Activated naive CD4-positive, alpha-beta T cell treated with anti-CD3 and anti-CD28 coated beads for 36 hours (primary cell): ENCODE measurements around the gene BICC1. TPM values are rescaled to one million over a fixed set of nuclear protein-coding genes. Genes with fewer than 3 reads are reported as not detected.

ENCODE experiments used
- CTCF ChIA-PET: fragments of 350-600 bp; sonication (Branson Sonifier 250); formaldehyde crosslinking; loops from one replicate; lab custom pipeline; 2021; ENCODE audit warnings: antibody characterized with exemption; lab: Charles Lee
- DNase-seq: peaks from one replicate; pipeline ENCODE4 v3.0.0-alpha.2; 2020
- H3K27ac Mint-ChIP-seq: one replicate; pipeline ENCODE4 v1.8.0; 2021; ENCODE audit warnings: mild to moderate bottlenecking, mixed read lengths
- H3K27me3 Mint-ChIP-seq: one replicate; pipeline ENCODE4 v1.8.0; 2021; ENCODE audit warnings: low read depth, mixed read lengths
- H3K36me3 Mint-ChIP-seq: one replicate; pipeline ENCODE4 v1.8.0; 2021; ENCODE audit warnings: low read depth, mixed read lengths
- H3K4me1 Mint-ChIP-seq: one replicate; pipeline ENCODE4 v1.8.0; 2021; ENCODE audit warnings: low read depth, mixed read lengths
- H3K4me3 Mint-ChIP-seq: one replicate; pipeline ENCODE4 v1.8.0; 2021; ENCODE audit warnings: mild to moderate bottlenecking, moderate library complexity, mixed read lengths
- H3K9me3 Mint-ChIP-seq: one replicate; pipeline ENCODE4 v1.8.0; 2021; ENCODE audit warnings: mixed read lengths
- intact Hi-C: fragments of 100-400 bp; cut with micrococcal nuclease; formaldehyde crosslinking; loops from one replicate; pipeline ENCODE4 v1.15.1; 2023
- total RNA-seq, 2 experiments: library from RNA; stranded (reverse); gene quantifications; one replicate each; pipeline ENCODE4 v1.2.3, GENCODE V29; 2021

BICC1 gene
- total RNA-seq, 2 experiments from 2014 or later = not detected

DNA sequence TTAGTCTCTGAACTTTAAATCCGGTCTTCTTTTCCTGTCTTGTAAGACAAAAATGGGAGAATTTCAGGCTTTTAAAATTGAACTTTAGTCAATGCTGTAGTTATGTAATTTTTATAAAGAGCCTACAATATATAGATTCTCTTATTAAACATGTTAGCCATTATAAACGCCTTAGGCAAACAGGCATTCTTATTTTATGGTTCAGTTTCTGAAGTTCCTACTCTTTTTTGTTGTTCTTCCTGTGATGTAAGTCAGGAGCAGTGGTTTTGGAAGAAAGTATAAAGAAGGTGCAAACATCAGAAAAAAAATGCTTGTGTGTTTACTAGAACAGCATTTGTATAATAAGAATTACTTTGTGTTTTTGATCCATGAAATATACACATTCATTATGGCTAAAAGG lies 41.6 kb downstream of the BICC1 start:
- no peaks in the 10 kb centered on the region for H3K36me3 Mint-ChIP-seq
- peaks cover 3% of the 10 kb centered on the region for H3K27me3 Mint-ChIP-seq
- no peak overlapping the region for H3K27ac Mint-ChIP-seq
- intact Hi-C loops = no loop called here
- H3K9me3 Mint-ChIP-seq = peaks cover 15% of the 10 kb centered on the region
- no peak overlapping the region for H3K4me3 Mint-ChIP-seq
- no peak for DNase-seq
- CTCF ChIA-PET = no interaction called here
- H3K4me1 Mint-ChIP-seq = no peaks in the 10 kb centered on the region

DNA sequence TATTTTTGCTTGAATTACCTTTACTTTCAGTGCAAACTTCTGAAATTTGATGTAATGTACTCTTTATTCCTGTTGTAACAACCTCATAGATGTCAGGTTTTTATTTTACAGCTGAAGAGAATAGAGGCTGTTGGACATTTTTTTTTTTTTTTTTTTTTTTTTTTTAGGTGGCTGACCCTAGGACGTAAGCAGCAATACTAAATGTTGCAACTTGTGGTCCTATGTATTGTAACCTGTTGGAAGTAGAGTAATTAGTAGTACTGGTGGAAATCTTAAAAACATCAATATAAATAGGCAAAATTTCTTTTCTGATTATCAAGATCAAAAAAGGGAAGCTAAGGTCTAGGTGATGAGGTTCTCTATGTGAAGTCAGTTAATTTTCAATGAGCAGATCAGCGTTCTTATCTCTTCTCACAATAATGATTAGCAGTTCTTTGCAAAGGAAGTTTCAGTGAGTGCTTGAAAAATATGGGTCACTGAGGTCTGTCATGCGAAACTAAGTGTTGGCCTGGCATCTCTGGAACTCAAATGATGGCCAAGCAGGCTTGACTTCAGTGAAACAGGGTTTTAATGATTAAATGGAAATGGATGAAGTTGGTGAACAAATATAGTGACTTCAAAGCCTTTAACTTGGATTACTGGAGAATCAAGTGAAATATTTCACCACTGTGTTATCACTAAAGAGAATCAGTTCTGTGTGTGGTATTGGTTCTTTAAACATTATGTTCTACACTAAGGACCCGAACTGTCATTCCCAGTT lies 42.7 kb downstream of the BICC1 start:
- Mint-ChIP-seq H3K9me3 (peaks cover 18% of the 10 kb centered on the region), H3K4me1 (no peaks in the 10 kb centered on the region), H3K4me3 (no peak overlapping the region), H3K27ac (no peak overlapping the region), H3K27me3 (peaks cover 3% of the 10 kb centered on the region), H3K36me3 (no peaks in the 10 kb centered on the region)
- CTCF ChIA-PET = no interaction called here
- intact Hi-C loops = no loop called here
- no peak for DNase-seq

DNA sequence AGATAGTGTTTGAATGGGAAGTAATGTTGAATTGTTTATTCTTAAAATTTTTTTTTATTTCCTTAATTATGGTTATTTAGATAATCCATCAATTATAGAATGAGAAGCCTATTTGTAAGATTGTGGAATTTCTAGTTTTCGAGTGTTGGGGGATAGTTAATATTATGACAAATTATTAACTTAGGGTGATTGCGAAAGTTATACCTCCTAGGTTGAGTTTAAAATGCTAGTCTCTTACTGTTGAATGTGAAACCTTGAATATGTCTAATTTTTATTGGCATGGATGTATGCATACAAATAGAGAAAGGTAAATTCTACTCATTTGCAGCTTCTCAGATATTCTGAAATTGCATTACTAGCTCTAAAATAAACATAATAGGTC lies 43.2 kb downstream of the BICC1 start:
- CTCF ChIA-PET = no interaction called here
- intact Hi-C loops = no loop called here
- Mint-ChIP-seq H3K4me3 (no peak overlapping the region), H3K4me1 (no peaks in the 10 kb centered on the region), H3K36me3 (no peaks in the 10 kb centered on the region), H3K27me3 (peaks cover 3% of the 10 kb centered on the region), H3K27ac (no peak overlapping the region), H3K9me3 (peaks cover 20% of the 10 kb centered on the region)
- no peak for DNase-seq

DNA sequence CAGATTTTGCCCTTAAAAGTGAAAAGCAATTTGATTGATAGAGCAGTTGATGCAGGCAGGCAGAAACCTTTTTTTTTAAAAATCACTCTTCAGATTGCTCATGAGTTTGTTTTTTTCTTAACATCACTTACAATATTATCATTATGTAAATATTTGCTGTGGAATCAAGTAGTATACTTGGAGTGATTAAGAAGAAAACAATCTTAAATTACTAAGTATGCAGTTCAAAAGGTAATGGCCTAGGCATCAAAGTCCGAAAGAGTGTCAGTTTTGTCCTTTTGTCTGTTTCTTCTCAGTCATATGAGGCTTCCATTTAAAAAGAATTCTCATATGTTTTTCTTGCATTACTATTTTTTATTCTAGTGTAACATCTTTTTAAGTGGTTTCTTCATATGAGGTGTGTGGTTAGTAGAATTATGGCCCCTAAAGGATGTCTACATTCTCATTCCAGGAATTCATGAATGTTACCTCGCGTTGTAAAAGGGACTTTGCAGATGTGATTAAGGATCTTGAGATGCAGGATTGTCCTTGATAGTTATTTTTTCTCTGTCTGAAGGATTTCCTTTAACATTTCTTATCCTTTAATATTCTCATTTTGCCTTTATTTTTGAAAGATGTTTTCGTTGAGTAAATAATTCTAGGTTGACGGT lies 44.0 kb downstream of the BICC1 start:
- DNase-seq = no peak
- Mint-ChIP-seq H3K27me3 (peaks cover under 1% of the 10 kb centered on the region), H3K4me3 (no peak overlapping the region), H3K9me3 (peaks cover 22% of the 10 kb centered on the region), H3K27ac (no peak overlapping the region), H3K36me3 (no peaks in the 10 kb centered on the region), H3K4me1 (no peaks in the 10 kb centered on the region)
- CTCF ChIA-PET = no interaction called here
- intact Hi-C loops = no loop called here

DNA sequence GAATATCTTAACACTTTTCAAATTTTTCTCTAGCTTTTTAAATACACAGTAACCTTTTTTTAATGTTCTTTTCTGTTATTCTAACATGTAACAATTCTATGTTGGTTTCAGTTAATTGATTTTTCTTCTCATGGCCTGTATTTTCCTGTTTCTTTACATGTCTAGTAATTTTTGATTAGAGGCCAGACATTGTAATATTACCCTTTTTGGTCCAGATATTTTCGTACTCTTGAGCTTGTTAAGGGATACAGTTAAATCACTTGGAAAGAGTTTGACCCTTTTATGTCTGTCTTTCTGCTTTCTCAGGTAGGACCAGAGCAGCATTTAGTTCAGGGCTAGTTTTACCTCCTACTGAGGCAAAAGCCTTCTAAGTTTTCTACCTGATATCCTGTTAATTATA lies 45.0 kb downstream of the BICC1 start:
- CTCF ChIA-PET = no interaction called here
- no peak overlapping the region for H3K4me3 Mint-ChIP-seq
- H3K9me3 Mint-ChIP-seq = peaks cover 30% of the 10 kb centered on the region
- intact Hi-C loops = no loop called here
- no peak for DNase-seq
- H3K27me3 Mint-ChIP-seq = no peaks in the 10 kb centered on the region
- no peak overlapping the region for H3K27ac Mint-ChIP-seq
- no peaks in the 10 kb centered on the region for H3K4me1 Mint-ChIP-seq
- no peaks in the 10 kb centered on the region for H3K36me3 Mint-ChIP-seq

DNA sequence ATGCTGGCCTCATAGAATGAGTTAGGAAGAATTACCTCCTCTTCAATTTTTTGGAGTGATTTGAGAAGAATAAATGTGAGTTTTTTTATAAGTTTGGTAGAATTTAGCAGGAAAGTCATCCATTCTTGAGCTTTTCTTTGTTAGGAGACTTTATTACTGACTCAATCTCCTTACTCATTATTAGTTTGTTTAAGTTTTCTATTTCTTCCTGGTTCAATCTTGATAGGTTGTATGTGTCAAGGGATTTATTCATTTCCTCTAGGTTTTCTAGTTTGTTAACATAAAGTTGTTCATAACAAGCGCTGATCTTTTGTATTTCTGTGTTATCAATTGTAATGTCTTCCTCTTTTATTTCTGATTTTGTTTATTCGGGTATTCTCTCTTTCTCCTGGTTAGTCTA lies 47.4 kb downstream of the BICC1 start:
- intact Hi-C loops = no loop called here
- Mint-ChIP-seq H3K4me3 (no peak overlapping the region), H3K9me3 (peaks cover 33% of the 10 kb centered on the region), H3K27me3 (no peaks in the 10 kb centered on the region), H3K4me1 (no peaks in the 10 kb centered on the region), H3K27ac (no peak overlapping the region), H3K36me3 (peaks cover 1% of the 10 kb centered on the region)
- CTCF ChIA-PET = no interaction called here
- no peak for DNase-seq

DNA sequence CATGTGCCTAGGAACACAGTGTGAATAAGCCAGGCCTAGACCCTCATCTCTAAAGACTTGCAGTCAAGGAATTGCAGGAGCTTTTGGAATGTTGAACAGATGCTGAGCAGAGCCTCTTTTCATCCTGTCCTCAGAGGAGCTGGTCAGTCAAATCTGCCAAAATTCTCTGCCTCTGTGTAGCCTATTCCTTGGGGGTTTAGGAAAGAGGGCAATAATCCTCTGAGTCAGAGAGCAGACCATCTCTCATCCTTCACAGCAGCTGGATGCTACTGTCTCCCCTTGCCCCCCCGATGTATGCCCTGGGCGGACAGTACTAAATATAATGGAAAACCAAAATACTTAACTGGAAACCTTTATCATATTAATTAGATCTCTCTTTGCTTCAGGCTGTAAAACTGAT lies 52.6 kb downstream of the BICC1 start:
- H3K4me3 Mint-ChIP-seq = no peak overlapping the region
- H3K27me3 Mint-ChIP-seq = peaks cover 3% of the 10 kb centered on the region
- CTCF ChIA-PET = interaction anchor here (0.5 kb wide), 1 partner anchor 8 kb away, joined by 3 read pairs; no protein-coding TSS in a partner anchor
- H3K9me3 Mint-ChIP-seq = peaks cover 16% of the 10 kb centered on the region
- peaks cover 1% of the 10 kb centered on the region for H3K36me3 Mint-ChIP-seq
- intact Hi-C loops = no loop called here
- no peaks in the 10 kb centered on the region for H3K4me1 Mint-ChIP-seq
- no peak overlapping the region for H3K27ac Mint-ChIP-seq
- no peak for DNase-seq

DNA sequence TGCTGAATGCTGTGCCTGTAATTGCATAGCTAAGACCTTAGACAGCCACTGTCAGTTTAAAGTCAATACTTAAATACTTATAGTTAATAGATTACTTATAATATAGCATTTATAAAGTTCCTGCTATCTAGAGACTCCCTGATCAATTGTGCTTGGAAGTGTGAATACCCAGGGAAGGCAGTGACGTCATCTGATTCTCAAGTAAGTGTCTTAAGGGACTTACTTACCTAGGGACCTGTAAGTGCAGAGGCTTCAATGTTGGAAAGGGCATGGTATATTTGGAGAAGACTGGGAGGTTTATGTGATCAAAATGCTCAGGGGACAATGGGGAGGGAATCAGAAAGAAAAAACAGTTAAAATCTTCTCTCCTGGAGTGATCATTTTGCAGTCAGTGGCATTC lies 55.0 kb downstream of the BICC1 start:
- H3K27ac Mint-ChIP-seq = no peak overlapping the region
- CTCF ChIA-PET = no interaction called here
- H3K27me3 Mint-ChIP-seq = peaks cover 3% of the 10 kb centered on the region
- DNase-seq = no peak
- no peak overlapping the region for H3K4me3 Mint-ChIP-seq
- peaks cover 1% of the 10 kb centered on the region for H3K36me3 Mint-ChIP-seq
- H3K9me3 Mint-ChIP-seq = peaks cover 3% of the 10 kb centered on the region
- no peaks in the 10 kb centered on the region for H3K4me1 Mint-ChIP-seq
- intact Hi-C loops = no loop called here

DNA sequence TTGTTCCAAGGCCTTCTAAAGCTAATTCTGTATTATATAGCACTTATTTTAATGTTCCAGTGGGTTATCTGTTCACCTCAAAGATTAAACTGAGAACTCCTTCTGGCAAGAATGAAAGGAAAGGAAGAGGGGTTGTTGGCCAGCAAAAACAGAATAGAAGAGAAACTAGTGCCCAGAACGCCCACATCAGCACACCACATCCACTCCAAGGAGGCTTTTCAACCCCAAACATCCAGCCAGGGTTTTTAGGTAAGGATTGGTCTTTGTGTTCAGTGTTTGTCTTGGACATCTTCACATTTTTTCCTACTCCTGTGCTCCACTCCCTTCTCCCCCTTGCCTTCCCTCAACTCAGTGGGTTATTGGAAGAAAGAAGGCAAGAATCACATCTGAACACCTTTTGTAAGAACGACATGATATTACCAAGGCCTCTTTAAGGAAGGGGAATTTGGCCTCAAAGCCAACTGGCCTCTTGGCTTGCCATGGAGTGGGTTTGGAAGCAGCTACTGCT lies 55.8 kb downstream of the BICC1 start:
- no peaks in the 10 kb centered on the region for H3K4me1 Mint-ChIP-seq
- no peak overlapping the region for H3K27ac Mint-ChIP-seq
- H3K9me3 Mint-ChIP-seq = no peaks in the 10 kb centered on the region
- CTCF ChIA-PET = no interaction called here
- H3K4me3 Mint-ChIP-seq = no peak overlapping the region
- intact Hi-C loops = no loop called here
- no peak for DNase-seq
- peaks cover 1% of the 10 kb centered on the region for H3K36me3 Mint-ChIP-seq
- peaks cover 3% of the 10 kb centered on the region for H3K27me3 Mint-ChIP-seq

DNA sequence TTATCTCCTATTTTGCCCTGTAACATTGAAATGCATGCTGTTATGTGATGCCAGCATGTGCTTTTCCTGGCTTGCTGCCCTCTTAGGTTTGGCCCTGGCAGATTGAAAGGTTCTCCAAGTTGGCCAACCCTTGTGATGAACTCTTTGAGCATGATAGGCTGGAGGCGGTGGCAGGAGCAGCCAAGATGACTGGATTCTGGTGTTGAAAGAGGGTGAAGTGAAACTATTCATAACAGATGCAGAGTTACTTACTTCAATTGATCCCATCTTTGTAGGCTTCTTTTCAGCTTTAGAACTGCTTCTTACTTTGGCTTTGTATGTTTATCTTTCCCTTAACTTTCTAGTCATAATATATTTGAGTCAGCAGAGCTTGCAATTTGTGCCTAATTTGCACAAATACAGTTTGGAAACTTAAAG lies 57.6 kb downstream of the BICC1 start:
- no peak for DNase-seq
- H3K36me3 Mint-ChIP-seq = no peaks in the 10 kb centered on the region
- no peaks in the 10 kb centered on the region for H3K4me1 Mint-ChIP-seq
- CTCF ChIA-PET = no interaction called here
- no peaks in the 10 kb centered on the region for H3K9me3 Mint-ChIP-seq
- H3K27me3 Mint-ChIP-seq = peaks cover 3% of the 10 kb centered on the region
- no peak overlapping the region for H3K27ac Mint-ChIP-seq
- no peak overlapping the region for H3K4me3 Mint-ChIP-seq
- intact Hi-C loops = no loop called here

DNA sequence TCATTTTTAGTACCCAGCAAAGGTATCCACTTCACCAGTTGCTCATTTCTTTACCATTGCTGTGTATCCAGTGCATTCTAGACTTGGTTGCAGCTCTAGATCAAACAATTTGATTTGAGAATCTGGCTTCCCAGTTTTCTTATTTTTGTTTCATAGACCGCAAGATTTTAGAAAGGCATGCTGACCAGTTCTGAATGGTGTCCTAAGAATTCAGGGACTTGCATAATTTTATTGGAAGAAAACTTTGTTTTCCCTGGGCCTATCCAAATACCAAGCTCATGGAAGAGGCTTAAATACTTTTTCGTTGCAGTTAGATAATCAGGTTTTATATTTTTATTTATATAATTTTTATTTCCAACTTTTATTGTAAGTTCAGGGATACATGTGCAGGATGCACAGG lies 58.3 kb downstream of the BICC1 start:
- CTCF ChIA-PET = no interaction called here
- H3K4me3 Mint-ChIP-seq = no peak overlapping the region
- H3K27me3 Mint-ChIP-seq = peaks cover 3% of the 10 kb centered on the region

DNA sequence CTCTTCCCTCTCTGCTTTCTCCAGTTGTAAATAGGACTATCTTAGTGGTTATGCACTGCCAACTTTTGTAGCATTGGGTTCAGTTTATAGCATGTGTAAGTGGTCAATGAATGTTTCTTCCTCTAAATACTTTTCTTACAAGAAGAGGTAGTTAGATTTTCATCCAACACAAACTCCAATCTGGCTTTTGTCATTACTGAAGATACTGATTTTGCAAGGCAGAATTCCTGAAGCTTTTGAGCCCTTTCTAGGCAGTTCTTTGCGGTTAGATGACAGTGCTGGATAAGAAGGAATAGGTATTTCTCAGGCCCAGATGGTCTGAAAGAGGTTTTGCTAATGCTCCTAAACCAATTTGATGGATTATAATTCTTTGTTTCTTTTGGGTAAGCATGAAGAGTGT lies 60.5 kb downstream of the BICC1 start:
- H3K27me3 Mint-ChIP-seq = peaks cover 3% of the 10 kb centered on the region
- intact Hi-C loops = no loop called here
- no peak overlapping the region for H3K4me3 Mint-ChIP-seq
- no peaks in the 10 kb centered on the region for H3K36me3 Mint-ChIP-seq
- H3K9me3 Mint-ChIP-seq = no peaks in the 10 kb centered on the region
- CTCF ChIA-PET = interaction anchor here (0.7 kb wide), 1 partner anchor 8 kb away, joined by 3 read pairs; no protein-coding TSS in a partner anchor
- DNase-seq = no peak
- no peaks in the 10 kb centered on the region for H3K4me1 Mint-ChIP-seq
- no peak overlapping the region for H3K27ac Mint-ChIP-seq

More for the DNA sequence above, 58.3 kb downstream of the BICC1 start:
- Mint-ChIP-seq H3K4me1 (no peaks in the 10 kb centered on the region), H3K9me3 (no peaks in the 10 kb centered on the region), H3K36me3 (no peaks in the 10 kb centered on the region), H3K27ac (no peak overlapping the region)
- DNase-seq = no peak
- intact Hi-C loops = no loop called here

DNA sequence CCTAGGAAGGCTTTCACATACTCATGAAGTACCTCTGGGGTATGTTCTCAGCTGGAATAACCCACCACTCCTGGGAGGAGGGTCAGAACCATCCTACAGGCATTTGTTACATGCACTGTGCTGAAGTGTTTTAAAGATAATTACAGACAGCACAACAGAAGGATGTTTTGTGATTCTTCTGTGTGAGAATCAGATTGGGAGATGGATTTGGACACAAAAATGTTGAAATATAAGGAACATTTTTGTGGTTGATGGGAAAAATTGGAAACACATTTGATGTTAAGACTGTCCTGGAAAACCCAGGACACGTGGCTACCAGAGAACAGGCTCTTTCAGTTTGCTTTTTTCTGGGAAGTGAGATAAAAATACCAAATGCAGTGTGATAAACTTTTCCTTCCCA lies 61.4 kb downstream of the BICC1 start:
- intact Hi-C loops = no loop called here
- Mint-ChIP-seq H3K27me3 (no peaks in the 10 kb centered on the region), H3K9me3 (no peaks in the 10 kb centered on the region), H3K27ac (no peak overlapping the region), H3K36me3 (no peaks in the 10 kb centered on the region), H3K4me1 (no peaks in the 10 kb centered on the region), H3K4me3 (no peak overlapping the region)
- CTCF ChIA-PET = interaction anchor here (0.7 kb wide), 1 partner anchor 9 kb away, joined by 3 read pairs; no protein-coding TSS in a partner anchor
- DNase-seq = no peak
